NCI-H1048 (cell line): ENCODE measurements around the gene ASCC3.

Experiments
- DNase-seq: peaks from one replicate; lab custom pipeline; 2025; lab: John Stamatoyannopoulos, UW

ASCC3 gene

DNA sequence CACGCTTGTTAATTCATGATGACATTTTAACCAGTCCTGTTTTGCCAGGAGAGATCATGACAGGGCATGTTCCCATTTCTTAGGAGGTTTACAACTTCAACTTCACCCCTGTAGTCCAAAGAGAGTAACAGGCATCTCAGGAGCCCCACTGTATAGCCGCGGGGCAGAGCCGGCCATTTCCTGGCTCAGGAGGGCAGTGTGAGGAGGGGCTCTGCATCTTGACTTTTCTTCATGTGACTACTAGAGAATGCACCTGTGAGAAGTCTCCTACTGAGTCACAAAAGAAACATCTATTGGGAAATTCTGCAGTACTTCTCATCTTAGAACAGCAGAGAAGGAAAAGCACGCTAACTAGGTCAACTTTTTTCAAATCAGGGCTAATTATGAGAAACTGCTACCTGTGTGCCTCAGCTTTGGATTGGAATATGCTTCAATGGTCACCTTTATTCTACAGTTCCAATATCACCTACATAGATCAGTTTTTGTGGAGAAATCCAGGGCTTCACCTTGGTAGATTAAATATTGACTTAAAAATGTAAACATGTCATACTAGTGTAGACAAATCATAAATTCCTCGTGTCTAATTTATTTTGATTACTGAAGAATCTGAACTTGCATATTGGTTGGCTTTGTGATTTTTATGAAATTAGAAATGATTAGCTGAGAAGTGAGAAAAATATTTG, 387.8 kb downstream of the ASCC3 start:
- no peak for DNase-seq

DNA sequence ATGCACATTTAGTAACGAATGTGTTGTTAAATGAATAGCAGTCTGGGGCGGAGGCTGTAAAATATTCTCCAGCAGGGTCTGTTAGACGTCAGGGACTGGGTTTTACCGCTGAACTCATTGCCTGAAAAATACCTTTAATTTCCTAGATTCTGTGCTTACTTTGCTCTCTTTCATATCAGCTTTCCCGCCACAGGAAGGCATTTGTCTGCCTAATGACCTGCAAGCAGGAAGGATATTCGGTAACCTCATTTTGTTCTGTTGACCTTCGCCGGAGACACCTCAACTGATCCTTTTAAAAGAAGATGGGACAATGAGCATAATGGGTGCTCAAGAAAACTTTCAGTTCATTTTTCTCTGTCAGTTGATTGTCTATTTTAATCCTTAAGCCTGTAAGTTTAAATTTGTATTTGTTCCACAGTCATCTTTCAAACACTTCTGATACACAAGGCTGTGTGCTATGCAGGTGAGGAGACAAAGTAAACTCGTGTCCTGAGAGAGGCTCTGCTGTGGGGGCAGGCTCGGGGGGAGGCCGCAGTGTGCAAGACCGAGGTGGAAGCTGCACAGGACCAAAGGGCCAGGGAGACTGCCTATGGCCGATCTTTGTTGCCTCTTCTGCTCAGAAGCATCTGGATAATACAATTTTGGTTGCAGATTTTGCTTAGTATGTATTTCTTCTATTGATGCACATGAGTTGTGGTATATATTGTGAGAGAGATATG, 389.0 kb downstream of the ASCC3 start:
- DNase-seq: no peak

DNA sequence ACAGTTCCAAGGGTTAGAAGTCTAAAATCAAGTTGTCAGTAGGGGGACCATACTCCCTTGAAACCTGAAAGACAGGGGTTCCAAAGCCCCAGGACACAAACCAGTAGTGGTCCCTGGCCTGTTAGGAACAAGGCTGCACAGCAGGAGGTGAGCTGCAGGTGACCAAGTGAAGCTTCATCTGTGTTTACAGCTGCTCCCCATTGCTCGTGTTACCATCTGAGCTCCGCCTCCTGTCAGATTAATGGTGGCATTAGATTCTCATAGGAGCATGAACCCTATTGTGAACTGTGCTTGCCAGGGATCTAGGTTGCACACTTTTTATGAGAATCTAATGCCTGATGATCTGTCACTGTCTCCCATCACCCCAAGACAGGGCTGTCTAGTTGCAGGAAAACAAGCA, 391.1 kb downstream of the ASCC3 start:
- no peak for DNase-seq

DNA sequence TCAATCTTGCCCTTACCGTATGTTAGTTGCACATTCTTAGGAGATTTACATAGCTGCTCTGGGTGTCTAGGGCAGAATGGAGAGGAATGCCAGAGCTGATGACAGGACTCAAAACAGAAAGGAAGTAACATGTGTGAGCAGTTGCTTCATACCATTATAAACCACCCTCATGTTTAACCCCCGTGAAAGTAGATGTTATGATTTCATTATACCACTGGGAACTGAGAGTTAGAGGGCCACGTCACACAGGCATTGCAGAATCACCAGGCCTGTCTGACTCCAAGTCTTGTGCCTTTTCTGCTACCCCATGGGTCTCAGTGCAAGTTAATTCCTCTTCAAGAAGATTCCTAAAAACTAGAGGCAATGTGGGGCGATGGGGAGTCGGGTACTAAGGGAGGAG, 392.9 kb downstream of the ASCC3 start:
- no peak for DNase-seq

DNA sequence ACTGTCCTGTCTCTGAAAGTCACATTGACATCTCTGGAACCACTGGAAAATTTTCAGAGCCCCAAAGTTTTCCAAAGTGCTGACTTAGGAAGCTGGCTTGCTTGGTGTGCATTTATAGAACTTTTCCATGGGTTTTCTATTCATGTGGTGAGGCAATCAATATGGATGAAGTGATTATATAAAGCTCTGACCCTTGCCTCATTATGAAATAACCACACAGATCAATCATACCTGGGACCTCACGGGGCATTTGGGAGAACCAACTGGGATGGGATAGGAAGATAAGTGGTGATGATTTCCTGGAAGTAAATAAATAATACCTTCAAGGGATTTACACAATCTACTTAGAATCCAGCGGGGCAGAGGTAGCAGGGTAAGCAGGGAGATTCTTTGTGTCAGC, 393.5 kb downstream of the ASCC3 start:
- DNase-seq: no peak

DNA sequence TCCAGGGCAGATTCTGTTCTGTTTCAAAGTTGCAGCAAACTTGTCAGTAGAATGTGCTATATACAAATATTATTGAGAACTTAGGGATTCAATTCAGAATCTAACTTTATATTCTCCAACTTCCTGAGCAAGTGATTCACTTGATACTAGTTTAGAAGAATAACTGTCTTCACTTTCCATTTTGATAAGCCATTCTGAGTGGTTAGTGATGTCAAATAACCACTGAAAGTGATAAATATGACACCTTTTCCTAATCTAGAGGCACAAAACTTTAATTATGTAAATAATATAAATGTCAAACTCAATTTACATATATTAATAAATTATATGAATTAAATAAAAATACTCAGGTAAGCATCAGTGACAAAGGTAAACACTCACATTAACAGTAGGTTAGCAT, 395.9 kb downstream of the ASCC3 start:
- DNase-seq: no peak

DNA sequence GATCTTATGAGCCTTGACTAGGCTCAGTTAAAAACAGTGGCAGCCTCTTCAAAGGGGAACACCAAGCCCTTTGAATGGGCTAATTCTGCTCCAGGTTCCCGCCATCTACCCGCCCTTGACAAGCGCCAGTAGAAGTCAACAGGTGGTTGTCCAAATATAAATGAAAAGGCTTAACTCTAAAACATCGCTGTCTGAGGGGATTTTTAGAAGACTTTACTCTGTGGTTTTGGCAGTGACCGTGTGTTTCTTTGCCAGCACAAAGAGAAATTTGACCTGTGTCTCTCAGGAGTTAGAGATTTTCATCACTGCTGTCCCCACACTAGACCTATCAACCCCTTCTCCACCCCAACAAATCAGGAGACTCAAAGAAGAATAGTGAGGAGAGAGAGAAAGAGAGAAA, 396.7 kb downstream of the ASCC3 start:
- DNase-seq: no peak

DNA sequence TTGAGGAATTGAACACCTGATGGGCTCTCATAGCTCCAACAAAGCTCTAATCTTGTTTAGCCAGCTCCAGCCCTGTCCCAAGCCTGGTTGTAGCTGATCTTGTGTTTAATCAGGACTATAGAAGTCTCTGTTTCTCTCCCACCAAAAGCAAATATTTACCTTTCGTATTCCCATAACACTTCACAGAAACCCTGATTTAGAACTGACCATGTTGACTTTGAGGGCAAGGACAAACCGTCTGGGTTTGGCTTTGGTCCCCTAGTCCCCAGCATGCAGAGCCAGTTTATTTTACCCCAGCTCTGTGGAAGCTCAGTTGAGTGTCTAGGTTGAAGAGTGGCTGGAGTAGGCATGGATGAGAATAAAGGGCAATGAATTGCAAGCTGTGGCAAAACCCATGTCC, 398.4 kb downstream of the ASCC3 start:
- DNase-seq: no peak

DNA sequence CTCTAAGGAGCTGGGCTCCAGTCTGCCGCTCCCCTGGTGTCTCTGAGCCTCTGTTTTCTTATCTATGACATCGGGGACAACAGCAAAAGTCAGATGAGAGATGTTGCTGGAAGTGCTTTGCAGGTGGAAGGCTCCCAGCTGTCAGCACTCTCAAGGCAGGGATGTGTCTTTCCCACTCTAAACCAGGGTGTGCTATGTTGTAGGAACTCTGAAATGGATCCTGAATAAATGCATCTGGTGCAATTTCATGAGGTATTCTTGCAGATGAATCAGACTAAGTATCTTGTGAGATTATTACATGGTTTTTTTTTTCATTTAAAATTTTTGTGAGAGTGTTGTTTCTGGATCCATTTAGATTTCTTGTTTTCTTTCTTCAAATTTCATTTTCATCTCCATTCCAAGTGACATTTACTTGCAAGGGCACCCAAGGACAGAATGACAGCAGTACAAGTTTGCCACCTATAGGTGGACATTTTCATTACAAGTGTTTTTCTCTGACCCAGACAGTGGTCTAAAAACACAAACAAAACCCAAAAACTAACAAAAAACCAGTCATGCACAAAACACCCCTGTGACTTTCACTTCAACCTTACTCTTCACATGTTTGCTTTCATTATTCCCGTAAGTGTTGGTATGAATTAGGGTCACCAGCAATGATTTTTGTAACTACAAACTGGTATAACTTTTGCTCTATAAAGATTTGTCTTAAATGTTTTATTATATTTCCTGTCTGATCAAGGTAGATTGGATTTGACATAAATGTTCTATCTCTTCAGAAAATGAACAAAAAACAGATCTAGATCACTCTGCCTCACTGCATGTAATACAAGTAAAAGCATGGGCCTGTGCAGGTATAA, 401.7 kb downstream of the ASCC3 start:
- no peak for DNase-seq

DNA sequence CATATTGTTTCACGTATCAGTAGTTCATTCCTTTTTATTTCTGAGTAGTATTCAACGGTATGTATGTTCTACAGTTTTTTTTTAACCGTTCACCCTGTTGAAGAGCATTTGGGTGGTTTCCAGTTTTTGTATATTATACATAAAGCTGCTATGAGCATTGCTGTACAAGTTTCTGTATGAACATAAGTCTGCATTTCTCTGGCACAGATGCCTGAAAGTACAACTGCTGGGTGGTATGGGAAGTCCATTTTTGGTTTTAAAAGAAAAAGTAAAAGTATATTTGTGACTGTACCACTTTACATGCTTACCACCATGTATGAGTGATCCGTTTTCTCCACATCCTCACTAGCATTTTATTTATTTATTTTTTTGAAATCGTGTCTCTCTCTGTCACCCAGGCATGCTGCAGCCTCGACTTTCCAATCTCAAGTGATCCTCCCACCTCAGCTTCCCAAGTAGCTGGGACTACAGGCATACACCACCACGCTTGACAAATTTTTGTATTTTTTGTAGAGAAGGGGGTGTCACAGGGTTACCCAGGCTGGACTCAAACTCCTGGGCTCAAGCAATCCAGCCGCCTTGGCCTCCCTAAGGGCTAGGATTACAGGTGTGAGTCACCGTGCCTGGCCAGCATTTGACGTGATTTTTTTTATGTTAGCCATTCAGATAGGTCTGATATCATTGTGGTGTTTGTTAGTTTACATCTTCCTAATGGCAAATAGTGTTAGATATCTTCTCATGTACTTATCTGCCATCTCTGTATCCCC, 405.4 kb downstream of the ASCC3 start:
- no peak for DNase-seq

DNA sequence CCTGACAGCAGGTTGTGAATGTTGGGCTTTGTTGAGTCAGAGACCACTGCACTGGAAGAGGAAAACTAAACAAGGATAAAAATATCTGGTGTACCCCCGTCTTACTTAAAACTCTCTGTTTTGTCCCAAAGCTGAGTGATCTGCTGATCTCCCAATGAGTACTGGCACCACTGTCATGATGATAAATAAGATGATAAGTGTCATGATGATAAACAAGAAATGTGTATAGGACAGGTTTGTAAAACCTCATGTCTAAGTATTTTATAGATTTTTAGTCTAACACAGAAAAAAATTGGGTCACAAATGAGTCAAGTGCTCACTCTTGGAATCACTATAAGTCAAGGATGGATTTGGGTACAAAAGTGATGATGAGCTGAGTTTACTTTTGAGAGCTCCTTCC, 407.9 kb downstream of the ASCC3 start:
- no peak for DNase-seq

DNA sequence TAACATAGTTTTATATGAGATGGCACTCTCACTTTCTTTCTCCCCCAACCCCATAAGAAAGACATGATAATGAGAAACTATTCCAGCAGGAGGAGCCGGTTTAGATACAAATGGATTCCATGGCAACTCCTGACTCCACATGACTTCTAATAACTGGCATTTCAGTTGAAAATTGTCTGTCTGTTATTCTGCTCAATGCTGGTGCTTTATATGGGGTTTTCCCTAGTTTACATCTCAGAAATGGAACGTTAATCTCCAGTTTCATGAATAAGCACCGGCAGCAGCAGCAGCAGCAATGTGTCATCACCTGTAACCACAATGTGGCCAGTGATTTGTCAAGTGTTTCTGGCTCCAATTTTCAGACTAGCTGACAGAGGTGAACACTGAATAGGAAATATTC, 408.5 kb downstream of the ASCC3 start:
- no peak for DNase-seq

DNA sequence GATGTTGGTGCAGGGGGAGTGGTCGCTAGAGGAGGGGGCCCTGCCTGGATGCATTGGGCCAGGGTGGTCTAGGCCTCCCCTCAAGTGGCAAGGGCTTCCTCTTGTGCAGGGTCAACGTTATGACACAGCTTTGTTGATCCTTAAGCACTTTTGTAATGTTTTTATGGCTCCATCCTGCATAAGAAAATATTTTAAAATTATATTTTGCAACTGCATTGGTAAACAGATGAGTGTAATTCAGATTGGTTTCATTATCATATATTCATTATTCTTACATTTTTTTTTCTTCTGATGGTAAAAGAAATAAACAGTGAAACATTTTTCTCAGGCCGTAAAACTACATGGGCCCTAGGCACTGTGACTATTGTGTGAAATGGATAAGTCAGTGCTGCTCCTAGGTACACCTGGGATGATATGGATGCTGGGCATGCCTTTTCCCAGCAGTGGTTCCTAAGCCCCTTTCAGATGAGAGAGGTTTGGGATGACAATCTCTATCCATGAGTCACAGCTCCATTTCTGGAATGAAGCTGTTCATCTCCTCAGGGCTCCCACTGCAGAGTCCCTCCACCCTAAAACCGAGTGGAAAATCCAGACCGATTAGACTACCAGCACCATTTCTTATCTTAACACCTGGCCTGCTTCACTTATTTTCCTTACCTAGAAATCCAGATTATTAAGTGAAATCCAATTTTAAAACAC, 410.6 kb downstream of the ASCC3 start:
- DNase-seq: no peak

DNA sequence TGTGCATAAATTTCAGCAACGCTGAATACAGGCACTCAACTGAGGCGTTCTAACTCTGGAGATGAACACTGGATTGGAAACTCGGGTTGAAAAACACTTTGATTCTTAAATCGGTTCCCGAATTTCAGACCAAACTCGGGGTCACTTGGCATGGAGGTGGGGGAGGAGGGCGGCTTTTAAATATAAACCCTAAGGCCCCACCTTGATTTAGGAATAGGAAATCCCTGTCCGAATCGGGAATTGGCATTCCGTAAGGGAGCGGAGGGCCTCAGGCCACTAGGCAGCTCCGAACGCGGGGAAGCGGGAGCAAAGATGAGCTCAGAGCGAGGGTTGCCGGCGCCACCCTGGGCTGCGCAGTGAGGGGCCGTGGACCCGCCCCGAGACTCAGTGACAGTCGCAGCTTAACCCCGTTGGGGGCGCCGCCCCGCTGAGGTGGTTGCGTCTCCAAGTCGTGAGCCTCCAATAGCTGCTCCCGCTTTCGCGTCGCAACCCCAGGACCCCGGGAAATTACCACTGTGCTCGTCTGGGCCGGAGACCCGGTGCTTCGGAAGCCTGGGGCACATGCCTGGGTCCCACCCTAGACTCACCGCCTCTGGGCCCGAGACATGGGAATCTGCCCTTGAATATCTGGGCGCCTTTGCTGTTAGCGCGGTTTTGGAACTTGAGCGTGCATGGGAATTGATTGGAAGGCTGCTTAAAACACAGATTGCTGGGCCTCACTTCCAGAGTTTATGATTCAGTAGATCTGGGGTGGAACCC, 411.8 kb downstream of the ASCC3 start:
- DNase-seq: no peak

DNA sequence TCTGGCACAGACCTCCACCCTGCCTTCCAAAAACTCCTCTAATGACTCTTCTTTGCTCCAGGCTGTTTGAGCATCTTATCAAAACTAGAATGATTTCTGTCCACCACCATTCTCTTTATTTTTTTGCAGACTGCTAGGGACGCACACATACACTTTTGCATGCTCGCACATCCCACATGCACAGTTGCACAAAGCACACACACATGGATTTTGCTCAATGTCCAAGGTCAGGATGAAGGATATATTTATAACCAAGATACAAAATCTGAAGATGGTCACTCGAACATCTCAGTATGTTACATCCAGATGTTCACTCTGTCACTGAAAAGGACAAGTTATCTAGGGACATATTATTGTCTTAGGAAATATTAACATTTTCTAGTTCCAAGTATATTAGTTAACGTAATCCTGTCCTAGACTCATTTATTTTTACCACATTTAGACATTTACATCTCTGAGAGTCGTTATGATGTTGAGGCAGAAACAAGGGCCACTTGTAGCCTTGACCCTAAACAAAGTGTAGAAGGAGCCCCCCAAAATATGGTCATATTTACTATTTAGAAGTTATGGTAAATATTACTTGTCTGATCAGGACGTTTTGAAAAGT, 413.0 kb downstream of the ASCC3 start:
- no peak for DNase-seq

DNA sequence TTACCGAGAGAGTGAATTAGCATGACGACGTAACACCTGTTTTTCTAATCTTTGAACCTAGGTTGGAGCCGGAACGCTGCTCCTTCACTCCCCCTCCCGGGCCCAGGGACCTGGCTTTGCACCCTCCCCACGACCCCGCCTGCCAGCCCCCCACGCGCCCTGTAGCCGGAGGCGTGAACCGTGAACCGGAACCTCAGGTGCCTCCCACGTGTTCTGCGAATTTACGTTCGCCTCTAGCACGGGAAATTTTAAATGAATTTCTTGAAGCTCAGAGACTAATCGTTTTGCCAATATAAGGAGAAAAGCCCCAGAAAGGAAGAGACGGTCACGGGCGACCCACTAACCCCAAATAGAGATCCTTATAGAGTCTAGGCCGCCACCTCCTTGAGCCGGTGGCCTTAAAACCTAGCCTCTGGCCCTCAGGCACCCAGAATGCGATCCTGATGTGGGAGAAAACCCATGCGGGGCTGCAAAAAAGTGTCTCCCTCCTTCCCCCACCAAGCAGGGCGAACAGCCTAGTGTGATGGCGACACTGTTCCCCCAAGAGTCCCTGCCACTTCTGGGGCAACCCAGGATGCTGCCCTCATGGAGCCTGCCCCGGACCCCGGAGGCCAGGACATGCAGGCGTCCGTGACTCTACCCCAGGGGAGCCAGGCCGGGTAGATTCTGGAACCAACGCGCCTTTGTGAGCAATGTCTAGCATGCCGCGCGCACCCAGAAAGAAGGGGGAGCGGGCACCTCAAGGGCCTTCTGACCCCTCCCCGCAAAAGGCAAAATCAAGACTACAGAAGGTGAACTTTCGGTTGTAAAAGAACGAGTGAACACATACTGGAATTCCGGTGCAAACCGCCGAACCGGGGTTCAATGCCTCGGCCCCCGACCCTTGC, 413.8 kb downstream of the ASCC3 start:
- no peak for DNase-seq

DNA sequence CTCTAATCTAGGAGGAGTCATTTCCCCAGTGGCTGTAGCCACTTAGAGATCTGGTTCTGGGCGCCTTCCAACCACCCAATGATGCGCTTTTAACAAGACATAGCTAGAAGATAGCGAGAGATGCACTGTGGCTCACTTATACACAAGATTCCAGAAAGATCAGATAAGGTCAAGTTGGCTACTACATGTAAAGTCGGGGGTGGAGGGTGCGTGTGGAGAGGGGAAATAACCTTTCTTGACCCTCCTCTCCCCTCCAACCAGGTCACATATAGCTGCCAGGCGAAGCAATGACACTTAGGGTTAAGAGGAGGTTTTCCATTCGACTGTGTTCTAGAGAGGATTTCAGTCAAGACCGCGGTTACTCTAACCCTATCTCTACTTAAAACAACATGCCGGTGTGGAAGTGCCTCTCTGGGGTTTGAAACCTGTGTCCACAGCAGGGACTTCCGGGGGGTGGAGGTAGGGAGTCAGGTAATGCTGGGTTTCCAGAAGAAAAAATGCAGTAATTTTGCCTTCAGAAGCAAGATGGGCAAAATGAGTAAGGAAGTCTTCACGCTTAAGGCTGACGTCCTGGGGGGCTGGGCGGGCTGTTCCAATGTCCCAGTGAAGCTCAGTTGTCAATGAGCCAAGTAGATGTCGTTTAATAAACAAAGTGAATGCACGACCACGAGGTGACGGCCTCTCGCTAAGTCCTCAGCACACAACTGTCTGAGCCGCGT, 414.6 kb downstream of the ASCC3 start:
- DNase-seq: no peak

DNA sequence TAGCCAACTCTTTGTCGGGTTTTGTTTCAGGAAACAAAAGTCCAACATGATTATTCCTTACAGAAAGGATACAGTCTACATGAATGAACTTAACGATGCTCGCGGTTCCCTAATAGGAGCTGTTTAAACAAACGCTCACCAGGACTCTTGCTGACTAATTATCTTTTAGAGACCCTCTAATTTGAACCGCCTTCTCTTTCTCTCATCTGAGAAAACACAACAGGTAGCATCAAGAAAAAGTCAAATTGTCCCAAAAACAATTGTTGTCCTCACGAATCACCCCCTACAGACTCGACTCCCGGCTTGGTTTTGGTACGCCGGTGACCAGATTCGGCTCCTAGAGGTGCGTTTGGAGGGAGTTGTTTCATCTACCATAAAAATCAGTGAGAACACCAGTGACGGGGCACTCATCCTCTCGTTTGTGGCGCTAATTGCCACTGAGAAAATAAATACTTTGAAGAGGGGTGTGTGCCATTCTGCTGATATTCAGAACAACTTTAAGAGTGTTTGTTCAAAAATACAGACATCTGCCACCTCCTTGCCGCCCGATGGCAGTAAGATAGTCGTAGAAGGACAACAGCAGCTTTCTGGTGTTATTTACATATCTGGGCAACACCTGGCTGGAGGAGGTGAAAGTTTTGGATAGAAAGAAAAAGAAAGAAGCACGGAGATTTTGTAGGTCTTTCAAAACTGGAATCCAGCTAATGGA, 415.3 kb downstream of the ASCC3 start:
- no peak for DNase-seq
